OCI-LY3 (cell line): ENCODE data around the gene SEMA6D.

ENCODE experiments used
- H2AFZ ChIP-seq: fragments of 200-600, 300-600 bp; shearing (Covaris generic); 2 replicates; pipeline ENCODE4 v1.6.0; 2014; ENCODE audit warnings: antibody characterized with exemption, low read depth, low read length
- H3K27ac ChIP-seq: fragments of 200-600, 300-600 bp; sonication (generic); 2 replicates; pipeline ENCODE4 v1.5.1; 2014; ENCODE audit warnings: mild to moderate bottlenecking, low read length, moderate library complexity, mixed read lengths
- H3K27me3 ChIP-seq: fragments of 200-600, 300-600 bp; sonication (generic); 2 replicates; pipeline ENCODE4 v1.6.1; 2014; ENCODE audit warnings: low read depth, low read length, mixed read lengths
- H3K36me3 ChIP-seq: fragments of 200-600, 300-600 bp; sonication (generic); replicated peaks from 2 replicates; pipeline ENCODE3; 2014; ENCODE audit warnings: low read depth, low read length, mixed read lengths
- H3K4me1 ChIP-seq: fragments of 300-600, 200-600 bp; sonication (generic); 2 replicates; pipeline ENCODE4 v1.6.1; 2014; ENCODE audit warnings: low read length, mixed read lengths
- H3K4me2 ChIP-seq: fragments of 200-600, 300-600 bp; sonication (generic); 2 replicates; pipeline ENCODE4 v1.6.1; 2014; ENCODE audit warnings: low read length, mixed read lengths
- H3K4me3 ChIP-seq: fragments of 300-600, 200-600 bp; sonication (generic); 2 replicates; pipeline ENCODE4 v1.5.1; 2014; ENCODE audit warnings: antibody characterized with exemption, mild to moderate bottlenecking, low read length, moderate library complexity
- H3K79me2 ChIP-seq: fragments of 300-600, 200-600 bp; shearing (Covaris generic); 2 replicates; pipeline ENCODE4 v1.6.1; 2014; ENCODE audit warnings: mild to moderate bottlenecking, low read length, mixed read lengths
- H3K9ac ChIP-seq: fragments of 300-600, 200-600 bp; shearing (Covaris generic); 2 replicates; pipeline ENCODE4 v1.6.0; 2014; ENCODE audit warnings: mild to moderate bottlenecking, low read length, moderate library complexity
- H3K9me3 ChIP-seq: fragments of 200-600, 300-600 bp; shearing (Covaris generic); 2 replicates; pipeline ENCODE4 v1.6.1; 2014; ENCODE audit warnings: low read length, mixed read lengths; ENCODE audit not compliant: insufficient read depth
- H4K20me1 ChIP-seq: fragments of 200-600, 300-600 bp; sonication (generic); 2 replicates; pipeline ENCODE4 v1.6.1; 2016; ENCODE audit warnings: low read length, mixed read lengths; ENCODE audit not compliant: insufficient read depth
- EZH2phosphoT487 ChIP-seq: fragments of 200-600 bp; shearing (Covaris generic); IDR thresholded peaks from 2 replicates; pipeline ENCODE4 v1.6.1; 2018; ENCODE audit warnings: antibody characterized with exemption, mixed run types, low read depth
- TF ChIP-seq, protein P1 (sequence below): fragments of 200-600, 300-600 bp; sonication (generic); IDR thresholded peaks from 2 replicates; pipeline ENCODE4 v1.5.1; 2014; ENCODE audit warnings: antibody characterized with exemption, low read length, low read depth

The SEMA6D gene

DNA sequence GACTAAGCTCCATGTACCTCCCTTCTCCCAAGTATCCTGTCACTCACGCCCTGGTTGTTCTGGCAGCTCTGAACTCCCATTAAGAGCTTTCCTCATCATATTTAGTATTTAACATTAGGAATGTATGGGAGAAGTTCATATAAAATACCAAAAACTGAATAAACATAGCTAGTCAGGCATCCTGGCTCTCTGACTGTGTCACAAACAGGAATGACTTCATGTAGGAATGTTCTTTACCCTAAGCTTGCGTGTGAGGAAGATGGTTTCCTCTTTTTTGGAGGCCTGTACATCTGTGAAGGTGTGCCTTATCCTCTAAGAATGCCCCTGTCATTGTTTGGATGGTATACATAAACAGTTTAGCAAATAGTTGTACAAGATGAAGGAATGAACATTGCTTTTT, 38.6 kb downstream of the SEMA6D start:
- Histone ChIP-seq H3K79me2 (no peaks in the 10 kb centered on the region), H3K4me1 (no peaks in the 10 kb centered on the region), H3K36me3 (no peaks in the 10 kb centered on the region), H3K9me3 (peaks cover 2% of the 10 kb centered on the region; the same call in 1 of the 2 replicates), H3K9ac (no peak overlapping the region), H2AFZ (no peak overlapping the region), H3K27ac (no peak overlapping the region), H4K20me1 (no peaks in the 10 kb centered on the region), H3K4me3 (no peak overlapping the region), H3K27me3 (peaks cover 6% of the 10 kb centered on the region; the same call in 1 of the 2 replicates), H3K4me2 (no peak overlapping the region)
- no peak for TF ChIP-seq EZH2phosphoT487
- TF ChIP-seq, protein P1, sequence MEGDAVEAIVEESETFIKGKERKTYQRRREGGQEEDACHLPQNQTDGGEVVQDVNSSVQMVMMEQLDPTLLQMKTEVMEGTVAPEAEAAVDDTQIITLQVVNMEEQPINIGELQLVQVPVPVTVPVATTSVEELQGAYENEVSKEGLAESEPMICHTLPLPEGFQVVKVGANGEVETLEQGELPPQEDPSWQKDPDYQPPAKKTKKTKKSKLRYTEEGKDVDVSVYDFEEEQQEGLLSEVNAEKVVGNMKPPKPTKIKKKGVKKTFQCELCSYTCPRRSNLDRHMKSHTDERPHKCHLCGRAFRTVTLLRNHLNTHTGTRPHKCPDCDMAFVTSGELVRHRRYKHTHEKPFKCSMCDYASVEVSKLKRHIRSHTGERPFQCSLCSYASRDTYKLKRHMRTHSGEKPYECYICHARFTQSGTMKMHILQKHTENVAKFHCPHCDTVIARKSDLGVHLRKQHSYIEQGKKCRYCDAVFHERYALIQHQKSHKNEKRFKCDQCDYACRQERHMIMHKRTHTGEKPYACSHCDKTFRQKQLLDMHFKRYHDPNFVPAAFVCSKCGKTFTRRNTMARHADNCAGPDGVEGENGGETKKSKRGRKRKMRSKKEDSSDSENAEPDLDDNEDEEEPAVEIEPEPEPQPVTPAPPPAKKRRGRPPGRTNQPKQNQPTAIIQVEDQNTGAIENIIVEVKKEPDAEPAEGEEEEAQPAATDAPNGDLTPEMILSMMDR, result no peak

DNA sequence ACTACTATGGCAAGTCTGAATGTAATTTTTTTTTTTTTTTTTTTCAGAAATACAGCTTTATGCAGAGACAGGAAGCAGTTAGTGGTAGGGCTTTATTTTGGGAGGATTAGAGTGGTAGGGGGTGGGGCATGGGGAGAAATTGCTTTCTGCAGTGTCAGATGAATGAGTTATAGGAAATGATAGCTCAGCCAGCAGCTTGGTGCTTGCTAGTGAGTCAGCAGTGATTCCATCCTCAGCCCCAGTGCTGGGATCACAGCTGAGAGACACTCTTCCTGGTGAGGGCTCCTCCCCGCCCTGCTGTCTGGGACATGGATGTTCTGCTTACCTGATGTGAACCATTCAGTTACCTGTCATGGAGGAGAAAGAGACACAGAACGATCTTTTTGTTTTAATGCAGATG, 39.6 kb downstream of the SEMA6D start:
- TF ChIP-seq, protein P1, result no peak
- TF ChIP-seq EZH2phosphoT487, result no peak
- H3K4me3 ChIP-seq, result no peak overlapping the region
- no peak overlapping the region for H3K9ac ChIP-seq
- no peaks in the 10 kb centered on the region for H3K36me3 ChIP-seq
- H3K4me2 ChIP-seq, result no peak overlapping the region
- H2AFZ ChIP-seq, result no peak overlapping the region
- H3K79me2 ChIP-seq, result no peaks in the 10 kb centered on the region
- H4K20me1 ChIP-seq, result no peaks in the 10 kb centered on the region
- H3K27me3 ChIP-seq, result peaks cover 9% of the 10 kb centered on the region; the same call in 1 of the 2 replicates
- no peak overlapping the region for H3K27ac ChIP-seq
- no peaks in the 10 kb centered on the region for H3K4me1 ChIP-seq
- H3K9me3 ChIP-seq, result peaks cover 2% of the 10 kb centered on the region; the same call in 1 of the 2 replicates

DNA sequence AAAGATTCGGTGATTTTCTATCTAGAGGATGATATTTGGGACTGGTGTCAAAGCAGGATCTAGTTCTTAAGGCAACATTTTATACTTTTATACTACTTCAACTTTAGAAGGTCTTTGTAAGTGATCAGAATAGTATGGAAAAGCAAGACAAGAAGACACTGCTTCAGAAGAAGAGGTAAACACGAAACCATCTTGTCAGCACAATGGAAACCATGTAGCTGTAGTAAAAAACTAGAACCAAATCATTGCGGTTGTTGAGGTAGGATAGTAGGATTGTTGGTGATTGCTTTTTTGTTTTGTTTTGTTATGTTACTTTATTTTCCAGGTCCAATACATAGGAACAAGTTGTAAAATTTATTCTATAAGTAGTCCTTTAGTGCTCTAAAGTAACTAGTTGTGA, 40.0 kb downstream of the SEMA6D start:
- no peak overlapping the region for H3K27ac ChIP-seq

DNA sequence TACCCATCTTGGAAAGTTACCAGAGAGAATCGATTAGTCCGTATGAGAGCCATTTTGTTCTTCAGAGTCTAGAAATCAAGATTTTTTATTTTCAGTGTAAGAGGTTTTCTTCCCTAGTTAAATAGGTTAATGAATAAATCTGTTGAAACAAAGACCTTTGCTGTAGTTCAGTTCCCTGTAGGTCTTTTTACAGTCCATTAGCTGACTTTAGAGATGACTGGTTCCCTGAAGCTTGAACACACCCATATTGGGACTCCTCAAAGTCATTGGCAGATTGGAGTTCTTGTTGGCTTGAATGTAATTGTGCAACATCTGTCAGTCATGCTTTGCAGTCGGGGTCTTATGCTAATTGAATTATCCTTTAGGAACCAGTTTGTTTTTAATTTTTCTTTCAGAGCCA, 45.3 kb downstream of the SEMA6D start:
- Histone ChIP-seq H3K4me3 (no peak overlapping the region), H3K9me3 (no peaks in the 10 kb centered on the region), H3K9ac (no peak overlapping the region), H3K4me1 (no peaks in the 10 kb centered on the region), H3K79me2 (no peaks in the 10 kb centered on the region), H4K20me1 (no peaks in the 10 kb centered on the region), H2AFZ (no peak overlapping the region), H3K4me2 (no peak overlapping the region), H3K36me3 (no peaks in the 10 kb centered on the region), H3K27ac (no peak overlapping the region), H3K27me3 (peaks cover 15% of the 10 kb centered on the region; the same call in 1 of the 2 replicates)
- TF ChIP-seq EZH2phosphoT487, result no peak
- TF ChIP-seq, protein P1, result no peak

More for the DNA sequence above, 40.0 kb downstream of the SEMA6D start:
- Histone ChIP-seq H3K36me3 (no peaks in the 10 kb centered on the region), H3K4me1 (no peaks in the 10 kb centered on the region), H2AFZ (no peak overlapping the region), H3K4me3 (no peak overlapping the region), H3K9ac (no peak overlapping the region), H3K27me3 (peaks cover 9% of the 10 kb centered on the region; the same call in 1 of the 2 replicates), H3K79me2 (no peaks in the 10 kb centered on the region), H3K9me3 (peaks cover 2% of the 10 kb centered on the region; the same call in 1 of the 2 replicates), H4K20me1 (no peaks in the 10 kb centered on the region), H3K4me2 (no peak overlapping the region)
- TF ChIP-seq EZH2phosphoT487, result no peak
- TF ChIP-seq, protein P1, result no peak
